Stomach (tissue), 4 donors: Measurements from ENCODE around the gene CYTH3.
"Not testable (repeated sequence)": the region's sequence is repeated elsewhere in the genome, so short reads cannot be mapped to it uniquely, and the experiment has no call there.

Experiments
- POLR2AphosphoS5 ChIP-seq, 3 donors: sonication (generic); formaldehyde crosslinking; IDR thresholded peaks; one replicate each; pipeline ENCODE4 v1.6.1; 2016; ENCODE audit warnings: antibody characterized with exemption in 3 of 3
- TF ChIP-seq, protein P1 (sequence below), 7 experiments: fragments of 450-650 bp in 4 of 7; fragments of 200-600 bp in 3 of 7; sonication (generic) in 3 of 7; IDR thresholded peaks; one replicate each; pipeline ENCODE4 v1.5.1; 2016 to 2019; ENCODE audit warnings: antibody characterized with exemption in 7 of 7, control low read depth in 2 of 7, mild to moderate bottlenecking in 1 of 7

DNA sequence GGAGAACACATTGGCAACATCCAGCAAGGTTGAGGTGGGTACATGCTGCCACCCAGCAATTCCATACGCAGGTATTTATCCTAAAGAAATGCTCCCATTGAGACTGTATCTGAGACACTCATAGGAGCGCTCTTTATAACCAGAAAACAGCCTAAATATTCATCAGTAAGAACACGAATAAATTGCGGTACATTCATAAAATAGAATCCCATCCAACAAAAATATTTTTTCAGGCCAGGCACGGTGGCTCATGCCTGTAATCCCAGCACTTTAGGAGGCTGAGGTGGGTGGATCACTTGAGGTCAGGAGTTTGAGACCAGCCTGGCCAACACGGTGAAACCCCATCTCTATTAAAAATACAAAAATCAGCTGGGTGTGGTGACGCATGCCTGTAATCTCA is 81.9 kb downstream of the CYTH3 start:
- TF ChIP-seq, protein P1, sequence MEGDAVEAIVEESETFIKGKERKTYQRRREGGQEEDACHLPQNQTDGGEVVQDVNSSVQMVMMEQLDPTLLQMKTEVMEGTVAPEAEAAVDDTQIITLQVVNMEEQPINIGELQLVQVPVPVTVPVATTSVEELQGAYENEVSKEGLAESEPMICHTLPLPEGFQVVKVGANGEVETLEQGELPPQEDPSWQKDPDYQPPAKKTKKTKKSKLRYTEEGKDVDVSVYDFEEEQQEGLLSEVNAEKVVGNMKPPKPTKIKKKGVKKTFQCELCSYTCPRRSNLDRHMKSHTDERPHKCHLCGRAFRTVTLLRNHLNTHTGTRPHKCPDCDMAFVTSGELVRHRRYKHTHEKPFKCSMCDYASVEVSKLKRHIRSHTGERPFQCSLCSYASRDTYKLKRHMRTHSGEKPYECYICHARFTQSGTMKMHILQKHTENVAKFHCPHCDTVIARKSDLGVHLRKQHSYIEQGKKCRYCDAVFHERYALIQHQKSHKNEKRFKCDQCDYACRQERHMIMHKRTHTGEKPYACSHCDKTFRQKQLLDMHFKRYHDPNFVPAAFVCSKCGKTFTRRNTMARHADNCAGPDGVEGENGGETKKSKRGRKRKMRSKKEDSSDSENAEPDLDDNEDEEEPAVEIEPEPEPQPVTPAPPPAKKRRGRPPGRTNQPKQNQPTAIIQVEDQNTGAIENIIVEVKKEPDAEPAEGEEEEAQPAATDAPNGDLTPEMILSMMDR (IDR thresholded peaks at IDR 0.05): not testable (repeated sequence)
- TF ChIP-seq POLR2AphosphoS5 (IDR thresholded peaks at IDR 0.05): not testable (repeated sequence)
